PFSK-1 (cell line): ENCODE data around the gene SLC6A15.

ENCODE experiments used
- FOXP2 ChIP-seq: optimal IDR thresholded peaks from 2 replicates; pipeline ENCODE3; 2011; ENCODE audit warnings: borderline replicate concordance, control low read depth, inconsistent platforms; ENCODE audit not compliant: insufficient read depth; ENCODE audit errors: extremely low read length, extremely low read depth
- POLR2AphosphoS5 ChIP-seq: IDR thresholded peaks from 2 replicates; pipeline ENCODE4 v1.6.1; 2012; ENCODE audit warnings: low read depth, mild to moderate bottlenecking, control low read depth, low read length, moderate library complexity
- SIN3A ChIP-seq: IDR thresholded peaks from 2 replicates; pipeline ENCODE4 v1.6.1; 2012; ENCODE audit warnings: mild to moderate bottlenecking, low read length, moderate library complexity, borderline replicate concordance; ENCODE audit not compliant: insufficient read depth
- TF ChIP-seq, protein P1 (sequence below), 2 experiments: IDR thresholded peaks; 2 replicates each; pipeline versions ENCODE4 v1.6.1 to v1.8.0; 2011 to 2012; ENCODE audit warnings: low read depth in 2 of 2, low read length in 2 of 2, control low read depth in 1 of 2, inconsistent platforms in 1 of 2, mild to moderate bottlenecking in 1 of 2, moderate library complexity in 1 of 2; ENCODE audit not compliant: insufficient read depth in 1 of 2

DNA sequence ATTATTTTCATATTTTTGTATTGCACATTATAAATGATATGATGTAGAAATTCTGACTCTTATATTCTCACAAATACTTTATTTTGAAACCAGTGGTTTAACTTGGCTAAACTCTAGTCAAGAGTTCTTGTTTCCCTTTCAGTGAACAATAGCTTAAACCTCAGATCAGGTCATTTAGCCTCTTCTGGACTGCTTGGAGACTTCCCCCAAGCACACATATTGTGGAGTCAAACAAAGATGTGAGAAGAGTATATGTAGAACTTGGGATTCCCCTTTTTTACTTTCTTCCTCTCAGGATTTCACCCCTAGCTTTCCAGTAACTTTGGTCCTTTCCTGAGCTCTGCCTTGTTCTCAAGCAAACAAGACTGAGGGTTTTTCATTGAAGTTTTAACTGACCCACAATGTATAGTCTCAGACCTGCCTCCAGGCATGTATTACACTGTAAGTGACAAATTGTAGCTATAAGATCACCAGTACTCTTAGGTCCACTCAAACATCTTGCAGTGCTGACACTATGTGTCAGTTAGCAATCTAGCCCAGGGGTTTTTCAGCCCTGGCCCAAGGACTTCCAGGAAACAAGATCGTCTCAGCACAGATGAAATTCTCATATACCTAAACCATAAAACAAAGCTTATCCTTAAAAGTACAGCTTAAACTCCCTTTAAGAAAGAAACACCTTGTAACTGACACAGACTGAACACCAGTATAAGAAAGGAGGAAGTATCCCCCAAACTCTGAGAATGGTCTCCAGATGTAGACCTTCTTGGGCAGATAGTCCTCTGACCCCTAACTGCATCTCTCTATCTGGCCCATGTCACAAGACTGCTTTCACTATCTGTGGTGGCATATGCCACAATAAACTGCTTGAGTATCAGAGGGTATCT, 98.6 kb downstream of the SLC6A15 start:
- no peak for TF ChIP-seq SIN3A
- no peak for TF ChIP-seq POLR2AphosphoS5
- TF ChIP-seq, protein P1, sequence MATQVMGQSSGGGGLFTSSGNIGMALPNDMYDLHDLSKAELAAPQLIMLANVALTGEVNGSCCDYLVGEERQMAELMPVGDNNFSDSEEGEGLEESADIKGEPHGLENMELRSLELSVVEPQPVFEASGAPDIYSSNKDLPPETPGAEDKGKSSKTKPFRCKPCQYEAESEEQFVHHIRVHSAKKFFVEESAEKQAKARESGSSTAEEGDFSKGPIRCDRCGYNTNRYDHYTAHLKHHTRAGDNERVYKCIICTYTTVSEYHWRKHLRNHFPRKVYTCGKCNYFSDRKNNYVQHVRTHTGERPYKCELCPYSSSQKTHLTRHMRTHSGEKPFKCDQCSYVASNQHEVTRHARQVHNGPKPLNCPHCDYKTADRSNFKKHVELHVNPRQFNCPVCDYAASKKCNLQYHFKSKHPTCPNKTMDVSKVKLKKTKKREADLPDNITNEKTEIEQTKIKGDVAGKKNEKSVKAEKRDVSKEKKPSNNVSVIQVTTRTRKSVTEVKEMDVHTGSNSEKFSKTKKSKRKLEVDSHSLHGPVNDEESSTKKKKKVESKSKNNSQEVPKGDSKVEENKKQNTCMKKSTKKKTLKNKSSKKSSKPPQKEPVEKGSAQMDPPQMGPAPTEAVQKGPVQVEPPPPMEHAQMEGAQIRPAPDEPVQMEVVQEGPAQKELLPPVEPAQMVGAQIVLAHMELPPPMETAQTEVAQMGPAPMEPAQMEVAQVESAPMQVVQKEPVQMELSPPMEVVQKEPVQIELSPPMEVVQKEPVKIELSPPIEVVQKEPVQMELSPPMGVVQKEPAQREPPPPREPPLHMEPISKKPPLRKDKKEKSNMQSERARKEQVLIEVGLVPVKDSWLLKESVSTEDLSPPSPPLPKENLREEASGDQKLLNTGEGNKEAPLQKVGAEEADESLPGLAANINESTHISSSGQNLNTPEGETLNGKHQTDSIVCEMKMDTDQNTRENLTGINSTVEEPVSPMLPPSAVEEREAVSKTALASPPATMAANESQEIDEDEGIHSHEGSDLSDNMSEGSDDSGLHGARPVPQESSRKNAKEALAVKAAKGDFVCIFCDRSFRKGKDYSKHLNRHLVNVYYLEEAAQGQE (IDR thresholded peaks at IDR 0.05; ENCODE audit: insufficient read depth in 1 of 2, low read depth in 2 of 2, low read length in 2 of 2), result no peak
- TF ChIP-seq FOXP2, result no peak
